Measurements from ENCODE around the gene NOG.

Gene NOG

DNA sequence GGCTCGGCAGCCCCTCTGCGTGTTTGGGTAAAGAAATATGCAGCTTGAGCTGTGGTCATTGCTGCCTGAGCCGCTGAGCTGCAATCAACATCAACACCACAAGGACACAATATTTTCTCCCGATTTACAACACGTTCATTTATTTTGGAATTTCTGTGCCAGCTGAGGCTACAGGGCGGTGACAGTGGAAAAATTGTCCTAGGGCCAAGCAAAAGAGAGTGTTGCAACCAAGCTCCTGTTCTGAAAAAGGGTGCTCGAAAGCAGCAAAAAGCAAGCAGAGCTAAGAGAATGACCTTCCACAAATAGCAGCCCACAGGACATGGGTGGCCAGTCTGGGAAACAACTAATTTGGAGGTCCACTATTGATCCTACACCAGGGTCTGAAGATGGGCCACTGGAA is 35.4 kb upstream of the NOG start:
- TF ChIP-seq, protein P1, sequence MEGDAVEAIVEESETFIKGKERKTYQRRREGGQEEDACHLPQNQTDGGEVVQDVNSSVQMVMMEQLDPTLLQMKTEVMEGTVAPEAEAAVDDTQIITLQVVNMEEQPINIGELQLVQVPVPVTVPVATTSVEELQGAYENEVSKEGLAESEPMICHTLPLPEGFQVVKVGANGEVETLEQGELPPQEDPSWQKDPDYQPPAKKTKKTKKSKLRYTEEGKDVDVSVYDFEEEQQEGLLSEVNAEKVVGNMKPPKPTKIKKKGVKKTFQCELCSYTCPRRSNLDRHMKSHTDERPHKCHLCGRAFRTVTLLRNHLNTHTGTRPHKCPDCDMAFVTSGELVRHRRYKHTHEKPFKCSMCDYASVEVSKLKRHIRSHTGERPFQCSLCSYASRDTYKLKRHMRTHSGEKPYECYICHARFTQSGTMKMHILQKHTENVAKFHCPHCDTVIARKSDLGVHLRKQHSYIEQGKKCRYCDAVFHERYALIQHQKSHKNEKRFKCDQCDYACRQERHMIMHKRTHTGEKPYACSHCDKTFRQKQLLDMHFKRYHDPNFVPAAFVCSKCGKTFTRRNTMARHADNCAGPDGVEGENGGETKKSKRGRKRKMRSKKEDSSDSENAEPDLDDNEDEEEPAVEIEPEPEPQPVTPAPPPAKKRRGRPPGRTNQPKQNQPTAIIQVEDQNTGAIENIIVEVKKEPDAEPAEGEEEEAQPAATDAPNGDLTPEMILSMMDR (IDR thresholded peaks at IDR 0.05; ENCODE audit: insufficient read depth, low read length, missing control alignments) = no peak
- POLR2A ChIA-PET = no interaction called here

DNA sequence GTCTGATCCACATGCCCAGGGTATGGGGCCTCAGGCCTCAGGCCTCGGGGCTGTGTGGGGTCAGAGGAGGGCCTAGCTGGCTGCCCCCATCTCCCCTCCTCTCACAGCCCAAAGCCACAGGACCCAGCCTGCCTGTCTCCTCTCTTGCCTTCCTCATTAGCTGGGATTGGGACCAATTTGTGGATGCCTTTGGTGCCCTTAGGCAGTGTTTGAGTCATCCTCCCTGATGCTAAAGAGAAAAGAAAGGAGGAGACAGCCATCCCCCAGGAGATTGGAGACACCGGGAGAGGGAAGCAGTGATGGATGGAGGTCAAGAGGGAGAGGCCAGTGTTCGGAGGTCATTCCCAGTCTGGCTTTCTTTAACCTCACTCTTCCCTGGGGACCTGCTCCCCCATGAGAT is 23.3 kb upstream of the NOG start:
- no peak overlapping the region for H3K4me3 ChIP-seq (ENCODE audit: low read depth, low read length)
- no peak for DNase-seq (ENCODE audit: low read depth, low spot score)
- TF ChIP-seq, protein P1 (IDR thresholded peaks at IDR 0.05; ENCODE audit: insufficient read depth, low read length, missing control alignments) = no peak
- CTCF ChIA-PET = no interaction called here
- POLR2A ChIA-PET = no interaction called here

More for the DNA sequence above, 35.4 kb upstream of the NOG start:
- CTCF ChIA-PET = no interaction called here
- no peak overlapping the region for H3K4me3 ChIP-seq (ENCODE audit: low read depth, low read length)
- DNase-seq (ENCODE audit: low read depth, low spot score) = no peak

DNA sequence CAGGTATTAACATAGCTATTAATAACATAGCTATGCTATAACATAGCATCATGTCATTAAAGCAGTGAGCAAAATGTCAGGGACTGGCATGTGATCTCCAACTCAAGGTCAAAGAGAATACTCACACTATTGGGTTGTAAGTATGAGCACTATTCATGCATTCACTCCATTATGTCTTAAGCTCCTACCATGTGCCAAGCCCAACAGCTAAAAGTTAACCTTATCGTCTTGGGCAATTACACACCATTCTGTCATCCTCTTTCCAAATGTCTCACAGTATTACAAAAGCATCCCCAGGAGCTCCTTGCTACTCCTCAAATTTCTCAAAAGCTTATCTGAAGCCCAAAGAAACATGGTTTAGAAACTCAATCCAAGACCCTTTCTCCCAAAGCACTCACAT is 22.0 kb upstream of the NOG start:
- no peak overlapping the region for H3K4me3 ChIP-seq (ENCODE audit: low read depth, low read length)
- POLR2A ChIA-PET = interaction anchor here (0.6 kb wide), 1 partner anchor 10 kb away, joined by 3 read pairs; no protein-coding TSS in a partner anchor
- CTCF ChIA-PET = no interaction called here
- DNase-seq (ENCODE audit: low read depth, low spot score) = no peak
- TF ChIP-seq, protein P1 (IDR thresholded peaks at IDR 0.05; ENCODE audit: insufficient read depth, low read length, missing control alignments) = no peak

DNA sequence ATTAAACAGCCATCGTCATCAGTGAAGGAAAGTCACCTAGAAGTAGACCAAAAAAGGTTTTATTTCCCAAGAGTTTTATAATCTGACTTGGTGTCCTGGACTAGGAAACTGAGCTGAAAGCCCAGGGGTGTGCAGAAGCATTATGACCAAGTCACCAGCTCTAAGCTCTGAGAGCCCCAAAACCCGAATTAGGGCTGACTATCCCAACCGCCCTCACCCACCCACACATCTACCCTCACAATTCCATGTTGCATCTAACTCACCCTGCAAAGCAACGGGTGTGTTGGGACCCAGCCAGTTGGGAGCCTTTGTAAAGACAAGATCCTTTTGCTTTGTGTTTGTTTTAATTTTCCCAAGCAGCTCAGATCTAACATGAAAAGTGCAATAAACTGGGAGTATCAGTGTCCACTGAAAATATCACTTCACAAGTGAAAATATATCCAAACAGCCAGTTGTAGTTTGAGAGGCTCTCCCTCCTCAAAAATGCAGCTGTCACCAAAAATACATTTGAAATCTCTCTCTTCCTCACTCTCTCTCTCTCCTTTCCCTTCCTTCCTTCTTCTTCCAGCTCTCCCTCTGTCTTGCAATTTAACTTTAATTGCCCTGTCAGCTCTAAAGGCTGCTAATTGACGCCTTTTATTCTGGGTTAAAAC is 16.2 kb upstream of the NOG start:
- no peak for DNase-seq (ENCODE audit: low read depth, low spot score)
- POLR2A ChIA-PET = no interaction called here
- H3K4me3 ChIP-seq (ENCODE audit: low read depth, low read length) = no peak overlapping the region
- CTCF ChIA-PET = interaction anchor here (1.1 to 1.9 kb wide), 5 partner anchors 9 to 203 kb away, joined by 3 to 6 read pairs (median 4); partner anchors contain the start of gene NOG
- TF ChIP-seq, protein P1 (IDR thresholded peaks at IDR 0.05; ENCODE audit: insufficient read depth, low read length, missing control alignments) = no peak

DNA sequence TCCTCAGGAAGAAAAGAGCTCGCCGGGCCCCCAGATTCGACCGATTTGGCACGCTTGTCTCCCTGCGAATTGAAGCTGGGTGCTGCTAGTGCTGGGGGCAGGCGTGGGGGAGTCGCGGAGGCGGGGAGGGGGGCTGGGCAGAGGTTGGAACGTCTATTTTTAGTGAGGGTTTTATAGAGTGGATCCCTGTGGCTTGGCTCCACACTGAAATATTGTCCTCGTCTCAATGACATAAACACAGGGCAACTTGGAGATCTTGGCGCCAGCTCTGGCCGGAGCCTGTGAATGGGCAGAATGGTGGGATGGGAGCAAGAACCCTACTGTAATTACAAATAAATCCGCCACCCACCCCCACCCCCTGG is 15.7 kb upstream of the NOG start:
- DNase-seq (ENCODE audit: low read depth, low spot score) = no peak
- ChIA-PET POLR2A (no interaction called here), CTCF (interaction anchor here (1.0 to 1.3 kb wide), 3 partner anchors 12 to 138 kb away, joined by 3 to 4 read pairs (median 3); partner anchors contain the start of gene NOG)
- TF ChIP-seq, protein P1 (IDR thresholded peaks at IDR 0.05; ENCODE audit: insufficient read depth, low read length, missing control alignments) = no peak
- H3K4me3 ChIP-seq (ENCODE audit: low read depth, low read length) = no peak overlapping the region

DNA sequence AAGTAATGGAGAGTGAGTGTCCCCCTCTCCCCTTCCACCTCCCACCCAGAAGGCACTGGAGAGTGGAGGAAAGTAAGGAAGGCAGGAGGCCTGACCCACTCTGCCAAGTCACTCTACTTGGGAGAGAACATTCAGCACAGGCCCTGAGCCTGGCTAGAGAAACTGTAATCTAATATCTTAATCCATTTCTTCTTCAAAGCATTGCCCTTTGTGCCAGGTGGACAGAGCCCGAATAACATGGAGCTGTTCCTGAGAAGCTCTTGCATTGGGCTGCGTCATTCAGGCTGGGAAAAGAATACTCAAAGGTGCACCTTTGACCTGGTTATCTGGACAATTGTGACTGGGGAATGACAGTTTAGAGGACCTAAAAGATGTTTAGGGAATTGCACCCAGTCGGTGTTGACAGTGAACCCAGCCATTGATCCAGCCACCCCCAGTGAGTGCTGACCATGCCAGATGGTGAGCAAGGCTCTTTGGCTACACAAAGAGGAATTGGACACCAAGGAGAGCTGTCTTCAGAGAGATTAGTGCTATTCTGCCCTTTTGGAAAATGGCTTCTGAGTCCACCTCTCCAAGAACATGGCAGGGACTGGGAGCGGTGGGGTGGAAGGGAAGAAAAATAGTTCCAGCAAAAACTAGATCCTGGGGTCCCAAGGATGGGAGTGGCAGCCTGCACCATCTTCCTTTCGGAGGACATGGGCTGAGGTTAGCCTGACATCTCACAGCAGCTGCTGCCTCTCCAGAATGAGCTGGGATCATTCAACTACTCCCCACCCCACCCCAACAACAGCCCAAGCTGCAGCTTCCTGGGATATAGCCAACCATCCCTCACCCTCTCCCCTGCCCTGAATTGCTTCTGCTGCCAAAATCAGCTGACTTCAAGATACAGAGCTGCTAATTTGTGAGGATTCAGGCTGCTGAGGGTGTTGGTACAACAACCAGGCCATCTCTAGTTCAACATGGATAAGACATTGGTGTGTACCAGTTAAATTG is 11.6 kb upstream of the NOG start:
- H3K4me3 ChIP-seq (ENCODE audit: low read depth, low read length) = no peak overlapping the region
- CTCF ChIA-PET = interaction anchor here (0.5 to 3.3 kb wide), 4 partner anchors 11 to 199 kb away, joined by 3 to 20 read pairs (median 8); partner anchors contain the start of gene NOG
- POLR2A ChIA-PET = no interaction called here
- TF ChIP-seq, protein P1 (IDR thresholded peaks at IDR 0.05; ENCODE audit: insufficient read depth, low read length, missing control alignments) = no peak
- no peak for DNase-seq (ENCODE audit: low read depth, low spot score)

Measured in AG04449 (cell line).